Breast epithelium (tissue), 4 donors: ENCODE results near the gene TAL2. TPM values are rescaled to one million over a fixed set of nuclear protein-coding genes. Genes with fewer than 3 reads are reported as not detected.

Experiments
- DNase-seq, 2 donors: peaks; one replicate each; pipeline ENCODE4 v3.0.0-alpha.2; 2019; ENCODE audit warnings: low spot score in 2 of 2
- H3K27ac ChIP-seq, 2 donors: fragments of 200-600 bp; sonication (generic) in 1 of 2; one replicate each; pipeline ENCODE4 v1.5.1; 2016 to 2019; ENCODE audit warnings: mild to moderate bottlenecking in 1 of 2
- H3K27me3 ChIP-seq, 2 donors: fragments of 200-600 bp; sonication (generic) in 1 of 2; one replicate each; pipeline versions ENCODE4 v1.5.1 to v1.6.0; 2017 to 2019; ENCODE audit warnings: control low read depth in 1 of 2, mild to moderate bottlenecking in 1 of 2
- H3K36me3 ChIP-seq: fragments of 200-600 bp; one replicate; pipeline ENCODE4 v1.5.1; 2019
- H3K4me1 ChIP-seq, 2 donors: fragments of 200-600 bp; sonication (generic); one replicate each; pipeline ENCODE4 v1.5.1; 2016 to 2019; ENCODE audit warnings: control low read depth in 1 of 2
- H3K4me3 ChIP-seq, 3 donors: fragments of 200-600 bp; sonication (generic); 1 replicate in 2 of 3; 2 replicates in 1 of 3; pipeline ENCODE4 v1.5.1; 2016 to 2019; ENCODE audit warnings: mild to moderate bottlenecking in 3 of 3, moderate library complexity in 2 of 3
- H3K9me3 ChIP-seq, 2 donors: fragments of 200-600 bp; sonication (generic) in 1 of 2; one replicate each; pipeline ENCODE4 v1.5.1; 2016 to 2019; ENCODE audit warnings: control low read depth in 1 of 2
- POLR2A ChIP-seq: fragments of 450-650 bp; IDR thresholded peaks from one replicate; pipeline ENCODE4 v1.6.1; 2016; ENCODE audit warnings: antibody characterized with exemption, mild to moderate bottlenecking, moderate library complexity
- POLR2AphosphoS5 ChIP-seq, 3 donors: sonication (generic); formaldehyde crosslinking; IDR thresholded peaks; one replicate each; pipeline ENCODE4 v1.6.1; 2017; ENCODE audit warnings: antibody characterized with exemption in 3 of 3
- intact Hi-C: fragments of 100-400 bp; cut with DNase I; formaldehyde crosslinking; loops from one replicate; pipeline ENCODE4 v1.15.1; 2023; ENCODE audit warnings: low total_unique reads
- total RNA-seq, 3 donors: library from RNA; depleted of rRNA; stranded (reverse); fragments of >200 nt; gene quantifications; one replicate each; pipeline ENCODE4 v1.1.0, GENCODE V29; 2016
- TF ChIP-seq, protein P1 (sequence below), 3 donors: fragments of 450-650 bp; IDR thresholded peaks; one replicate each; pipeline ENCODE4 v1.5.1; 2016 to 2017; ENCODE audit warnings: antibody characterized with exemption in 3 of 3, mild to moderate bottlenecking in 3 of 3, moderate library complexity in 3 of 3

TAL2 gene
- total RNA-seq, 3 donors from 2014 or later = not detected

DNA sequence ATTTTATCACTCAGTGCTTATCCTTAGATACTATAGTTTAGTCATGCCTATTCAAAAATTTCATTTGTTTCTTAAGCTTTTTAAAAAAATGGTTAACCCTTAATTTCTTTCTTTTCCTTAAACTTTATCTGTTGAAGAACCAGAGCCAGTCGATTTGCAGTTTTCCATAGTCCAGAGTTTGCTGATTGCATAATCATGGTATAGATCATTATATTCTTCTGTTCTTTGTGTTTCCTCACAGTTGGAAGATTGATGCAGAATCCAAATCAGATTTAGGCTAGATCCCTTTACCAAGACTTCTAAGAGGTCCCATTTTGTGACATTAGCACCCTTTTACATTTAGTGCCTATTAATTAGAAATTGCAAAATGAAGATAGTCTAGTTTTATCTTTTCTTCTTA is 50.0 kb downstream of the TAL2 start:
- intact Hi-C loops = no loop called here
- Histone ChIP-seq H3K4me1 (no peaks in the 10 kb centered on the region), H3K9me3 (no peaks in the 10 kb centered on the region), H3K27ac (no peak overlapping the region), H3K4me3 (no peak overlapping the region), H3K27me3 (no peaks in the 10 kb centered on the region), H3K36me3 (no peaks in the 10 kb centered on the region)
- TF ChIP-seq POLR2AphosphoS5 (IDR thresholded peaks at IDR 0.05) (no peak), POLR2A (no peak)
- TF ChIP-seq, protein P1, sequence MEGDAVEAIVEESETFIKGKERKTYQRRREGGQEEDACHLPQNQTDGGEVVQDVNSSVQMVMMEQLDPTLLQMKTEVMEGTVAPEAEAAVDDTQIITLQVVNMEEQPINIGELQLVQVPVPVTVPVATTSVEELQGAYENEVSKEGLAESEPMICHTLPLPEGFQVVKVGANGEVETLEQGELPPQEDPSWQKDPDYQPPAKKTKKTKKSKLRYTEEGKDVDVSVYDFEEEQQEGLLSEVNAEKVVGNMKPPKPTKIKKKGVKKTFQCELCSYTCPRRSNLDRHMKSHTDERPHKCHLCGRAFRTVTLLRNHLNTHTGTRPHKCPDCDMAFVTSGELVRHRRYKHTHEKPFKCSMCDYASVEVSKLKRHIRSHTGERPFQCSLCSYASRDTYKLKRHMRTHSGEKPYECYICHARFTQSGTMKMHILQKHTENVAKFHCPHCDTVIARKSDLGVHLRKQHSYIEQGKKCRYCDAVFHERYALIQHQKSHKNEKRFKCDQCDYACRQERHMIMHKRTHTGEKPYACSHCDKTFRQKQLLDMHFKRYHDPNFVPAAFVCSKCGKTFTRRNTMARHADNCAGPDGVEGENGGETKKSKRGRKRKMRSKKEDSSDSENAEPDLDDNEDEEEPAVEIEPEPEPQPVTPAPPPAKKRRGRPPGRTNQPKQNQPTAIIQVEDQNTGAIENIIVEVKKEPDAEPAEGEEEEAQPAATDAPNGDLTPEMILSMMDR (IDR thresholded peaks at IDR 0.05) = no peak
- no peak for DNase-seq

Other genes starting within 250 kb of the TAL2 start
- 1 to 10 TPM; 3.4 to 5.9 (median 5.2) TPM for gene FSD1L, start 214.4 kb upstream of the TAL2 start, total RNA-seq
- gene FKTN, start 104.3 kb upstream of the TAL2 start, total RNA-seq = 10 to 100 TPM in 2 of 3 donors, 1 to 10 TPM in 1; 9.4 to 29.0 (median 12.1) TPM
- 10 to 100 TPM in 2 of 3 donors, 1 to 10 TPM in 1; 8.5 to 25.2 (median 22.4) TPM for gene TMEM38B, start 32.1 kb downstream of the TAL2 start, total RNA-seq